Upper lobe of left lung (tissue), 6 donors: ENCODE measurements around the gene APOL2. TPM values are rescaled to one million over a fixed set of nuclear protein-coding genes. Genes with fewer than 3 reads are reported as not detected.
A peak's percentile ranks its signal among the peaks of the same experiment; 100 is the strongest.

Source experiments
- ATAC-seq, 2 donors: fragments of 200-7000 bp; cut with Tn5 transposase; one replicate each; pipeline ENCODE4 v1.9.1; 2022; ENCODE audit warnings: mild to moderate bottlenecking in 2 of 2, moderate library complexity in 2 of 2; ENCODE audit not compliant: low FRiP score in 2 of 2
- DNase-seq, 2 donors: peaks; one replicate each; pipeline ENCODE4 v3.0.0-alpha.2; 2019 to 2020
- H3K27ac ChIP-seq, 4 donors: fragments of 200-600 bp; sonication (generic); one replicate each; pipeline ENCODE4 v1.5.1; 2016 to 2019
- H3K27me3 ChIP-seq, 4 donors: fragments of 200-600 bp; sonication (generic); one replicate each; pipeline ENCODE4 v1.5.1; 2017 to 2019
- H3K36me3 ChIP-seq, 4 donors: fragments of 200-600 bp; sonication (generic); one replicate each; pipeline ENCODE4 v1.5.1; 2016 to 2019
- H3K4me1 ChIP-seq, 4 donors: fragments of 200-600 bp; sonication (generic); one replicate each; pipeline ENCODE4 v1.5.1; 2018 to 2019
- H3K4me3 ChIP-seq, 4 donors: fragments of 200-600 bp; sonication (generic); one replicate each; pipeline ENCODE4 v1.5.1; 2017 to 2019; ENCODE audit warnings: mild to moderate bottlenecking in 2 of 4, moderate library complexity in 1 of 4
- H3K9me3 ChIP-seq, 4 donors: fragments of 200-600 bp; sonication (generic); one replicate each; pipeline ENCODE4 v1.5.1; 2018 to 2019
- EP300 ChIP-seq, 4 donors: sonication (generic); formaldehyde crosslinking; IDR thresholded peaks; one replicate each; pipeline ENCODE4 v1.5.1; 2017; ENCODE audit warnings: antibody characterized with exemption in 4 of 4, control low read depth in 2 of 4
- POLR2A ChIP-seq, 4 donors: fragments of 450-650 bp; IDR thresholded peaks; one replicate each; pipeline ENCODE4 v1.5.1; 2016 to 2017; ENCODE audit warnings: antibody characterized with exemption in 4 of 4, mild to moderate bottlenecking in 2 of 4
- POLR2AphosphoS5 ChIP-seq, 2 donors: sonication (generic); formaldehyde crosslinking; IDR thresholded peaks; one replicate each; pipeline ENCODE4 v1.5.1; 2017; ENCODE audit warnings: antibody characterized with exemption in 2 of 2
- WGBS, 2 donors: methylation state at CpG; one replicate each; pipeline ENCODE4 v1.1.5; 2017 to 2018; 5-methylcytosine and 5-hydroxymethylcytosine counted together
- total RNA-seq, 6 donors: library from RNA; depleted of rRNA in 4 of 6; stranded (reverse); fragments of >200 nt in 4 of 6; gene quantifications; one replicate each; pipeline versions ENCODE4 v1.1.0 to v1.2.1, GENCODE V29; 2016 to 2021
- TF ChIP-seq, protein P1 (sequence below), 6 experiments: fragments of 450-650 bp in 4 of 6; fragments of 200-600 bp in 2 of 6; sonication (generic) in 2 of 6; IDR thresholded peaks; one replicate each; pipeline ENCODE4 v1.5.1; 2016 to 2019; ENCODE audit warnings: antibody characterized with exemption in 6 of 6
- donor health status: DM: no; HTN: no; CAD: no; lungs with moderate emphysema.
- donor health status: DM: no; HTN: yes; CAD: no; lungs with severe emphysema.

Gene APOL2
- total RNA-seq, 6 donors from 2014 or later = 32.8 to 76.5 (median 52.6) TPM

DNA sequence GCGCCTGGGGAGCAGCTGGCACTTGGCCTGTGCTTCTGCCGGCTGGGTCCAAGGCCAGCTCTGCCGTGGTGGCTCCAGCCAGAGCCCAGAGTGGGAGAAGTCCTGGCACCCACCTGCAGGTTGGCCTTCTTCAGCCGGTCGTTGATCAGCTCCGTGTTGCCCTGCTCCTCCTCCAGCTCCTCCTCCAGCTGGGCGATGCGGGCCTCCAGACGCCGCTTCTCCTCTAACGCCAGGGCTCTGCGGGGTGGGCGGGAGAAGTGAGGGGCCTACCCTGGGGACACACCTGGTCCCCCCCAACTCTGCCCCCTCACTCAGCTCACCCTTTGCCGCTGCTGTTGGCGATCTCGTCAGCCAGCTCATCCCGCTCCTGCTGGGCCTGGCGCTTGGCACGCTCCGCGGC lies 46.2 kb upstream of the APOL2 start:
- Histone ChIP-seq H3K27ac (peak overlapping the region; percentile 28 to 58 (median 55)), H3K9me3 (no peaks in the 10 kb centered on the region), H3K4me1 (peaks cover 0 to 16% (median 14%) of the 10 kb centered on the region in 4 donors), H3K36me3 (peaks cover 82 to 100% (median 94%) of the 10 kb centered on the region in 4 donors), H3K4me3 (no peak overlapping the region), H3K27me3 (no peaks in the 10 kb centered on the region)
- DNase-seq (no peak), ATAC-seq (no peak)
- WGBS, 2 donors = 95 to 98% methylated on average over 18 to 20 of the region's 21 CpGs
- TF ChIP-seq, protein P1, sequence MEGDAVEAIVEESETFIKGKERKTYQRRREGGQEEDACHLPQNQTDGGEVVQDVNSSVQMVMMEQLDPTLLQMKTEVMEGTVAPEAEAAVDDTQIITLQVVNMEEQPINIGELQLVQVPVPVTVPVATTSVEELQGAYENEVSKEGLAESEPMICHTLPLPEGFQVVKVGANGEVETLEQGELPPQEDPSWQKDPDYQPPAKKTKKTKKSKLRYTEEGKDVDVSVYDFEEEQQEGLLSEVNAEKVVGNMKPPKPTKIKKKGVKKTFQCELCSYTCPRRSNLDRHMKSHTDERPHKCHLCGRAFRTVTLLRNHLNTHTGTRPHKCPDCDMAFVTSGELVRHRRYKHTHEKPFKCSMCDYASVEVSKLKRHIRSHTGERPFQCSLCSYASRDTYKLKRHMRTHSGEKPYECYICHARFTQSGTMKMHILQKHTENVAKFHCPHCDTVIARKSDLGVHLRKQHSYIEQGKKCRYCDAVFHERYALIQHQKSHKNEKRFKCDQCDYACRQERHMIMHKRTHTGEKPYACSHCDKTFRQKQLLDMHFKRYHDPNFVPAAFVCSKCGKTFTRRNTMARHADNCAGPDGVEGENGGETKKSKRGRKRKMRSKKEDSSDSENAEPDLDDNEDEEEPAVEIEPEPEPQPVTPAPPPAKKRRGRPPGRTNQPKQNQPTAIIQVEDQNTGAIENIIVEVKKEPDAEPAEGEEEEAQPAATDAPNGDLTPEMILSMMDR (IDR thresholded peaks at IDR 0.05) = no peak
- TF ChIP-seq EP300 (IDR thresholded peaks at IDR 0.05) (no peak), POLR2A (IDR thresholded peaks at IDR 0.05) (no peak), POLR2AphosphoS5 (IDR thresholded peaks at IDR 0.05) (no peak)

DNA sequence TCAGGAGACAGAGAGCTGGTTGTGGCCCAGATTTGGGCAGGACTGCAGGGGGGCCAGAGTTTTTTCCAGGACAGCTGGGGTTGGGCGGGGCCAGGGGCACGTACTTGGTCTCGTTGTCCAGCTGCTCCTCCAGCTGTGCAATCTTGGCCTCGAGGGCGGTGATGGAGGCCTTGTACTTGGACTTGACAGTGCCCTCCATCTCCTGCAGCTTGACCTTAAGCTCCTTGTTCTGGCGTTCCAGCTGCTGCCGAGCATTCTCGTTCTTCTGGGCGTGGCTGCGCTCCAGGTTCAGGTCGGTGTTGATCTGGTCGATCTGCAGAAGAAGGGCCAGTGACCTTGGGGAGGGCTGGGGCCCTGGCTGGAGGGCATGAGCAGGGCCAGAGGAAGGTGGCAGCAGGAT lies 45.7 kb upstream of the APOL2 start:
- H3K4me1 ChIP-seq = peaks cover 0 to 16% (median 14%) of the 10 kb centered on the region in 4 donors
- WGBS, 2 donors = 79 to 92% methylated on average over 5 to 10 of the region's 12 CpGs
- H3K4me3 ChIP-seq = no peak overlapping the region
- DNase-seq = peak in 1 of 2 donors; percentile 29
- peak overlapping the region in 1 of 4 donors; percentile 58 for H3K27ac ChIP-seq
- H3K36me3 ChIP-seq = peaks cover 82 to 100% (median 95%) of the 10 kb centered on the region in 4 donors
- no peak for TF ChIP-seq EP300 (IDR thresholded peaks at IDR 0.05)
- TF ChIP-seq POLR2AphosphoS5 (IDR thresholded peaks at IDR 0.05) = no peak
- TF ChIP-seq, protein P1 (IDR thresholded peaks at IDR 0.05) = no peak
- TF ChIP-seq POLR2A (IDR thresholded peaks at IDR 0.05) = no peak
- H3K27me3 ChIP-seq = no peaks in the 10 kb centered on the region
- no peak for ATAC-seq
- H3K9me3 ChIP-seq = no peaks in the 10 kb centered on the region

DNA sequence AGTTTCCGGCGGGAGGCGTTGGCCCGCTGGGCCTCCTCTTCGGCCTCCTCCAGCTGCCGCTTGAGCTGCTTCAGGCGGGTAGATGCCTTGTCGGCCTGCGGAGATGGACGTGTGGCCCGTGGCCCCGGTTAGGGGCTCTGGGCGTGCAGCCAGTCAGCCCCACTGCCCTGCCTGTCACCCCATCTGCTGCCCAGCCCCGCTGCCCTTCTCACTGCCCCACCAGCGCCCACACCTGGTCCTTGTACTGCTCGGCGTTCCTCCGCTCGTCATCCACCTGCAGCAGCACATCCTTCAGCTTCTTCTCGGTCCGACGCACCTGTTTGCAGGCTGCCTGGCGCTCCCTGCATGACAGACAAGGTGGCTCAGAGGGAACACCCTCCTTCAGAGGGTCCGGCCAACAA lies 44.8 kb upstream of the APOL2 start:
- ATAC-seq (no peak), DNase-seq (peak in 1 of 2 donors; percentile 82)
- Histone ChIP-seq H3K4me3 (no peak overlapping the region), H3K4me1 (peaks cover 2 to 15% (median 10%) of the 10 kb centered on the region in 4 donors), H3K27me3 (no peaks in the 10 kb centered on the region), H3K9me3 (no peaks in the 10 kb centered on the region), H3K36me3 (peaks cover 77 to 100% (median 86%) of the 10 kb centered on the region in 4 donors), H3K27ac (no peak overlapping the region)
- TF ChIP-seq, protein P1 (IDR thresholded peaks at IDR 0.05) = no peak
- no peak for TF ChIP-seq POLR2A (IDR thresholded peaks at IDR 0.05)
- TF ChIP-seq EP300 (IDR thresholded peaks at IDR 0.05) = no peak
- no peak for TF ChIP-seq POLR2AphosphoS5 (IDR thresholded peaks at IDR 0.05)
- 98% methylated on average over 12 to 24 of the region's 24 CpGs for WGBS, 2 donors

DNA sequence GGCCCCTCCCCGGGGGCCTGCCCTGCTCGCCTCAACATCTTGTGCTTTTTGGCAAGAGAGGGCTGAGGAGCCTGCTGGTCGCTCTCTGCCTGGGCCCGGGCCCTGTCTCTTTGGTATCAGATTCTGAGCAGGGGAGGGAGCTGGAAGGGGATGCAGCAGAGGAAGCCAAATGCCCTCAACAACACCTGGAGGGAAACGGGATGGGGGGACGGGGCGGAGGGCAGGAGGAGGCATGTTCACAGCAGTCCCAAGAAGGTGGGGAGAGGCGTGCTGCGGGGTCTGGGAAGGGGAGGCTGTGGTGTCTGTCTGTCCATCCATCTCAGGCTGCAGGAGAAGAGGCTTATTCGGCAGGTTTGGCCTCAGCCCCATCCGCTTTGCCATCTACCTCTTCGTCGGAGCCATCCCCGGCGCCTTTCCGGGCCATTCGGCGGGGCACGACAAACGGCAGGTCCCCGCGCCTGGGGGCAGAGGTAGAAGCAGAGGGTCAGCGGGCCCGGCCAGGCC lies 43.1 kb upstream of the APOL2 start:
- ATAC-seq (no peak), DNase-seq (peak in 1 of 2 donors; percentile 81)
- H3K4me3 ChIP-seq = no peak overlapping the region
- no peak for TF ChIP-seq EP300 (IDR thresholded peaks at IDR 0.05)
- TF ChIP-seq POLR2AphosphoS5 (IDR thresholded peaks at IDR 0.05) = no peak
- TF ChIP-seq POLR2A (IDR thresholded peaks at IDR 0.05) = no peak
- TF ChIP-seq, protein P1 (IDR thresholded peaks at IDR 0.05) = no peak
- no peaks in the 10 kb centered on the region for H3K9me3 ChIP-seq
- H3K27me3 ChIP-seq = no peaks in the 10 kb centered on the region
- whole genome bisulfite sequencing, 2 donors = 89 to 93% methylated on average over 23 to 24 of the region's 24 CpGs
- H3K27ac ChIP-seq = no peak overlapping the region
- H3K4me1 ChIP-seq = peaks cover 6 to 15% (median 13%) of the 10 kb centered on the region in 4 donors
- H3K36me3 ChIP-seq = peaks cover 62 to 86% (median 69%) of the 10 kb centered on the region in 4 donors
